HEK293 (cell line): ENCODE results near the gene MTHFD1L.
"Not testable (repeated sequence)": the region's sequence is repeated elsewhere in the genome, so short reads cannot be mapped to it uniquely, and the experiment has no call there.

Experiments
- CTCF ChIP-seq: fragments of 450-650 bp; formaldehyde crosslinking; IDR thresholded peaks from 2 replicates; pipeline ENCODE4 v1.5.1; 2016; ENCODE audit warnings: missing biosample characterization, missing genetic modification characterization
- HOXC10 ChIP-seq: sonication (generic); formaldehyde crosslinking; IDR thresholded peaks from 2 replicates; pipeline ENCODE4 v1.8.1; 2023; ENCODE audit warnings: mild to moderate bottlenecking, missing genetic modification reagents
- TCF7L2 ChIP-seq: IDR thresholded peaks from 2 replicates; pipeline ENCODE4 v1.6.1; 2011; ENCODE audit warnings: low read depth, mild to moderate bottlenecking, inconsistent platforms, low read length, moderate library complexity, borderline replicate concordance
- YY1 ChIP-seq: fragments of 450-650 bp; formaldehyde crosslinking; IDR thresholded peaks from 2 replicates; pipeline ENCODE4 v1.5.1; 2018; ENCODE audit warnings: missing biosample characterization, missing genetic modification characterization
- ZIC2 ChIP-seq: fragments of 450-650 bp; formaldehyde crosslinking; IDR thresholded peaks from 2 replicates; pipeline ENCODE4 v1.5.1; 2016; ENCODE audit warnings: missing biosample characterization, missing genetic modification characterization
- ZNF354C ChIP-seq: fragments of 450-650 bp; formaldehyde crosslinking; IDR thresholded peaks from 2 replicates; pipeline ENCODE4 v1.5.1; 2016; ENCODE audit warnings: missing biosample characterization, missing genetic modification characterization, low read depth, borderline replicate concordance
- ZNF600 ChIP-seq: fragments of 450-650 bp; formaldehyde crosslinking; IDR thresholded peaks from 2 replicates; pipeline ENCODE4 v1.5.1; 2016; ENCODE audit warnings: missing biosample characterization, missing genetic modification characterization
- ZNF629 ChIP-seq: fragments of 450-650 bp; formaldehyde crosslinking; IDR thresholded peaks from 2 replicates; pipeline ENCODE4 v1.5.1; 2017; ENCODE audit warnings: missing biosample characterization, missing genetic modification characterization
- ZNF670 ChIP-seq: fragments of 450-650 bp; formaldehyde crosslinking; IDR thresholded peaks from 2 replicates; pipeline ENCODE4 v1.5.1; 2016; ENCODE audit warnings: missing biosample characterization, missing genetic modification characterization, low read depth

- not testable (repeated sequence) for TF ChIP-seq ZNF670; YY1 (tag by site-specific recombination); HOXC10 (CRISPR knock-in tag); TCF7L2; CTCF (tag by site-specific recombination); ZNF354C (tag by site-specific recombination); ZNF600 (tag by site-specific recombination); ZNF629 (tag by site-specific recombination); ZIC2 (tag by site-specific recombination)
These were observed 37.4 kb upstream of the MTHFD1L start for GRCh38 chr6:150828107-150828506.
